Measurements from ENCODE around the gene CBX1. TPM values are rescaled to one million over a fixed set of nuclear protein-coding genes. Genes with fewer than 3 reads are reported as not detected.
A peak's percentile ranks its signal among the peaks of the same experiment; 100 is the strongest.

The CBX1 gene
- total and polyA plus RNA-seq, 2 of the 4 experiments (the other 2 are of a cell fraction), result 35.0 to 54.9 TPM

DNA sequence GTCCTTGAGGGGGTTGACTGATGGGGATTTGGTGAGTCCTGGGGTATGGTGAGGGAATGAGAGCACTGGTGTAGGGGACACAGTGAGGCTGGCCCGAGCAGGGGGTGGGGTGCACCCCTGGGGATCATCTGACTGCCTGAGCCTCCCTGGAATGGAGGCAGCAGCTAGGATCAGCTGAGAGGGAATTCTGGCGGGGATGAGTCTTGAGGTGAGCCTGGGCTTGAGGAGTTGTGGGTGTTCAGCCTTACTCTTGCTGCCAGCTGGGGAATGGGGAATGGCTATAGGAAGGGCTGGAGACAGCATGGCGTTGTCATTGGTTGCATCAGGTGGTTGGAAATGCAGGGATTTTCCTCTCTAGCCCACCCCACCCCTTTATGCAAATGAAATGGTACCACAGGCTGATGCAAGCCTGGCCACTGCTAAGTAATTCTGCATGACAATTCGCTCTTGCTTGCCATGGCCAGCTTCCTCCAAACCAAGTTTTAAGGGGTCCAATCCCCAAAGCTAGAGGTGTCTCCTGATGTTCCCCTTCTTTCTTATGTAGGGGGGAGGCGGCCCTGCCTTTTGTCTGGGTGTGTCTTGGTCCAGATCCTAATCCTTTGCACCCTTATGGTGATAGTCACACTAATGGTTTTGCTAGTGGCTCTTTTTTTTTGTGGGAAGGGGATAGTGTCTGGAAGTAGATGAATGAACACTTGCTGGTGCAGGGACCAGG is 45.6 kb downstream of the CBX1 start:
- no peak overlapping the region for H3K4me3 ChIP-seq (ENCODE audit: insufficient read depth, low read depth, low read length)

More for the DNA sequence above, 45.6 kb downstream of the CBX1 start:
- POLR2A ChIA-PET (ENCODE audit: unreplicated experiment), result no interaction called here
- Histone ChIP-seq H3K9me1 (ENCODE audit: insufficient read depth, low read length) (peaks cover 52% of the 10 kb centered on the region), H4K5ac (ENCODE audit: low read depth, low read length) (peak overlapping the region; percentile 62), H3K56ac (ENCODE audit: extremely low read depth, insufficient read depth, low read length) (peak overlapping the region; percentile 38; the same call in 1 of the 2 replicates), H3K27me3 (ENCODE audit: control insufficient read depth, insufficient read depth, low read length) (no peaks in the 10 kb centered on the region), H4K20me1 (ENCODE audit: insufficient read depth, low read length) (peaks cover 54% of the 10 kb centered on the region), H3K14ac (replicated peaks; ENCODE audit: low read depth, low read length) (peak overlapping the region; percentile 95), H4K8ac (ENCODE audit: low read depth in 2 of 2, low read length in 2 of 2) (peak overlapping the region; percentile 61 to 91; a peak in 3 of 4 replicates), H2BK20ac (ENCODE audit: low read depth, low read length) (peak overlapping the region; percentile 92), H3K4me2 (ENCODE audit: low read depth, low read length) (no peak overlapping the region), H3K23ac (ENCODE audit: low read depth, low read length) (peak overlapping the region; percentile 86), H3K18ac (ENCODE audit: low read depth, low read length) (peak overlapping the region; percentile 28; the same call in 1 of the 2 replicates), H3K9me3 (ENCODE audit: control insufficient read depth, insufficient read depth, low read length) (no peaks in the 10 kb centered on the region), H3K9ac (ENCODE audit: low read depth, low read length) (peak overlapping the region; percentile 65; the same call in 1 of the 2 replicates), H3K4ac (ENCODE audit: low read depth, low read length) (peak overlapping the region; percentile 98), H3K4me1 (ENCODE audit: control insufficient read depth, insufficient read depth, low read length) (peaks cover 50% of the 10 kb centered on the region), H3K36me3 (ENCODE audit: control insufficient read depth, insufficient read depth, low read length) (peaks cover 78% of the 10 kb centered on the region), H2BK15ac (ENCODE audit: low read depth, low read length) (peak overlapping the region; percentile 78; the same call in 1 of the 3 replicates), H2BK5ac (ENCODE audit: low read depth, low read length, poor library complexity, severe bottlenecking) (peak overlapping the region; percentile 63), H2AK5ac (ENCODE audit: low read depth, low read length) (peak overlapping the region; percentile 94), H4K91ac (ENCODE audit: insufficient read depth, low read depth, low read length) (peak overlapping the region; percentile 93), H3K27ac (ENCODE audit: insufficient read depth, low read length) (peak overlapping the region; percentile 68), H2BK120ac (ENCODE audit: low read depth, low read length) (peak overlapping the region; percentile 96), H2AK9ac (replicated peaks; ENCODE audit: low read depth, low read length, poor library complexity) (peak overlapping the region; percentile 94), H2AFZ (replicated peaks; ENCODE audit: low read length, poor library complexity) (peak overlapping the region; percentile 61), H3K79me1 (ENCODE audit: low read depth in 1 of 2, low read length in 2 of 2) (peaks cover 46 to 99% of the 10 kb centered on the region in 2 experiments)
- intact Hi-C loops (cut with micrococcal nuclease) (no loop called here), dilution Hi-C loops (cut with HindIII; ENCODE audit: low sequenced_read_pairs, unreplicated experiment) (no loop called here), in situ Hi-C loops (cut with MboI; ENCODE audit: low sequenced_read_pairs) (no loop called here)
- BruUV-seq (replicated peaks), result no TSS peak
- TF ChIP-seq, protein P1, sequence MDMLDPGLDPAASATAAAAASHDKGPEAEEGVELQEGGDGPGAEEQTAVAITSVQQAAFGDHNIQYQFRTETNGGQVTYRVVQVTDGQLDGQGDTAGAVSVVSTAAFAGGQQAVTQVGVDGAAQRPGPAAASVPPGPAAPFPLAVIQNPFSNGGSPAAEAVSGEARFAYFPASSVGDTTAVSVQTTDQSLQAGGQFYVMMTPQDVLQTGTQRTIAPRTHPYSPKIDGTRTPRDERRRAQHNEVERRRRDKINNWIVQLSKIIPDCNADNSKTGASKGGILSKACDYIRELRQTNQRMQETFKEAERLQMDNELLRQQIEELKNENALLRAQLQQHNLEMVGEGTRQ (IDR thresholded peaks at IDR 0.05; ENCODE audit: low read depth, low read length), result 0 out of 2 replicates have a peak, but pooled peaks have one; percentile 24
- TF ChIP-seq CHD1 (IDR thresholded peaks at IDR 0.05; ENCODE audit: low read depth, low read length), result no peak
- peak; percentile 50; the same call in 1 of the 2 replicates for TF ChIP-seq POLR2A (IDR thresholded peaks at IDR 0.05; ENCODE audit: low read depth, low read length)
- TF ChIP-seq CEBPB (IDR thresholded peaks at IDR 0.05; ENCODE audit: low read depth, low read length), result peak; percentile 95
- ATAC-seq (ENCODE audit: low read depth) (peak; percentile 24), DNase-seq (peak; percentile 92)
- CTCF ChIA-PET, result interaction anchor here (0.7 to 1.0 kb wide), 2 partner anchors 13 to 71 kb away, joined by 3 to 6 read pairs; no protein-coding TSS in a partner anchor
- WGBS, 2 experiments (ENCODE audit: extremely low coverage in 2 of 2, insufficient read length in 1 of 2), result 40% methylated on average over 1 of the region's 5 CpGs; no CpG with 5 or more reads in 1 of the 2 experiments
